OCI-M1 (cell line): Measurements from ENCODE around the gene PIGV.
"Not testable (repeated sequence)": the region's sequence is repeated elsewhere in the genome, so short reads cannot be mapped to it uniquely, and the experiment has no call there.

Experiments
- DNase-seq: peaks from one replicate; lab custom pipeline; 2025; lab: John Stamatoyannopoulos, UW

Gene PIGV

DNA sequence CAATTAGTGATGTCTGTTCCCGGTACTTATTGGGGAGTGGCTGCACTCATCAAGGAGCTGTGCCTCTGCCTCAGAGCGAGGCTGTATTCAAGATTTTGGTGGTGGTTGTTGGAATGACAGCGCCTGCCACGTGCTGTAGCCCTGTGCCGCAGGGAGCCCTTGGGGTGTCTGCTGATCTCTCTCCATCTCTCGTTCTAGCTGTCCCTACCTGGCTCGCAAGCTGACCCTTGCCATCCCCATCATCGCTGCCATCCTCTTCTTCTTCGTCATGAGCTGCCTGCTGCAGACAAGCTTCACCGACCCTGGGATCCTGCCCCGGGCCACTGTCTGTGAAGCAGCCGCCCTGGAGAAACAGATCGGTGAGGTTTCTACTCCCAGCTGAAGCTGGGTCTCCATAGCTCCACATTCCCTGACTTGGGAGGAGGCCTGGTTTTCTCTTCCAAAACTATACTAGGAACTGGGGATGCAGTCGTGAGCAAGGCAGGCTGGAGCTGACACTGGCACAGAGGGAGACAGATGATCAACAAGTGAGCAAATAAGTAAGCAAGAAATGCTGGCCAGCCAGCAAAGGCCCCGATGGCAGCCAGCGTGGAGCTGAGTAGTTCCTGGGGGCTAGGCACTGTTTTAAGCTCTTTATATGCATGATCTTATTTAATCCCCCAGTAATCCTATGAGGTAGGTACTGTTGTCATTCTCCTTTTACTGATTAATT lies 44.7 kb downstream of the PIGV start:
- DNase-seq = no peak

GRCh38 chr1:26833432-26834405 lies 46.0 kb downstream of the PIGV start:
- DNase-seq = no peak

DNA sequence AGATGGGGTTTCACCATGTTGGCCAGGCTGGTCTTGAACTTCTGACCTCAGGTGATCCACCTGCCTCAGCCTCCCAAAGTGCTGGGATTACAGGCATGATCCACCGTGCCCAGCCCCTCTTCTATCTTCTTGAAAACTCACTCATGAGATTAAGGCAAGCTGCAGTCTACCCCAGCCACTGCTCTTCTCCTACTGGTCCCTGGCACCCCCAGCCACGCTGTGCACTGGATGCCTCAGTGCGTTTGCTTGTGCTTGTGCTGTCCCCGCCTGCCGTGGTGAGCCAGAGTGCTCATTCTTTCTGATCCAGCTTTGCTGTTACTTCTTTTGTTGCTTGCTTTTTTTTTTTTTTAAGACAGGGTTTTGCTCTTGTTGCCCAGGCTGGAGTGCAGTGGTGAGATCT lies 49.9 kb downstream of the PIGV start:
- not testable (repeated sequence) for DNase-seq

DNA sequence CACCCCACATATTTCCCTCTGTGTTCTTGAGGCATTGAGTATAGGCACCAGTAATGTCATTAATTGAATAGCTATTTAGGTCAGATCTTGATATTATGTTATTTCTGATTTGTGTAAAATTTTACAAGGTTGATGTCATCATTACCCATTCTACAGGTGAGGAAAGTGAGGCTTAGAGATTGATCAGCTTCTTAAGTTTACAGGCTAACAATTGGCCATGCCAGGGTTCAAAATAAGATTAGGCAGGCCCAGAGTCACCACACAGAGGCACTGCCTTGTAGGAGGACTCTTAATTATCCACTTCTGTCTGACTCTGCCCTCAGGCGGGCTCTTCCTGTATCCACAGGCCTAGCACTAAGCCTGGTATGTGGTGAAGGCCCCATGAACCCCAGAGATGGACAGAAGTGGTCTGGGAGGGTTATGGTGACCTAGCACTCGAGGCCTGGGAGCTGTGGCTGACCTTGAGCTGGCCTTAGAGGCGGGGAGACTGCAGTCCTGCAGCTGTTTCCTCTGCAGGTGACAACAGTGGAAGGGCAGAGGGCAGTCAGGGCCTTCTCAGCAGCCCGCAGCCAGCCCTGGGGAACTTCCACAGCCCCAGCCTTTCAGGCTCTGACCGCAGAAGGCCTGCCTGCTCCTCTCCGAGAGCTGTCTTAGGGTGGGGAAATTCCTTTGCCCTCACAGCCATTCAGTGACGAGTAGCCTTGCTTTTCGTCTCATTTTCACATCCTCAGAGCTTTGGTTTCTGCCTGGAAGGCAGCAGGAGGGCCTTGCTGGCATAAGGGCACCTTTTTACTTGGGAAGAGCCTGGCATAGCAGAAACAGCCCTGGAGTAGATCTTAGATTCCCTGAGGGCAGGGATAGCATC lies 51.0 kb downstream of the PIGV start:
- DNase-seq = no peak

- DNase-seq = no peak
These were observed 51.6 kb downstream of the PIGV start for GRCh38 chr1:26839339-26839722.

- no peak for DNase-seq
These were observed 52.0 kb downstream of the PIGV start for GRCh38 chr1:26839779-26840178.

- DNase-seq = no peak
These were observed 56.9 kb downstream of the PIGV start for GRCh38 chr1:26844424-26845196.

DNA sequence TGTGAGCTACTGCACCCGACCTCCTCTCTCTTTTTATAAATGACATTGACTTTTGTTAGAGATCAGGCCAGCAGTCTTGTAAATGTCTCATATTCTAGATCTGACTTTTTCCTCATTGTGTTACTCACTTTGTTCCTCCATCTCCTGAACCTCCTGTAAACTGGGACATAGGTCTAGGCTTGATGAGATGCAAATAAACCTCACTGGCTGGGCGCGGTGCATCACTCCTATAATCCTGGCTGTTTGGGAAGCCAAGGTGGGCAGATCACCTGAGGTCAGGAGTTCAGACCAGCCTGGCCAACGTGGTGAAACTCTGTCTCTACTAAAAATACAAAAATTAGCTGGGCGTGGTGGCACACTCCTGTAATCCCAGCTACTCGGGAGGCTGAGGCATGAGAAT lies 60.1 kb downstream of the PIGV start:
- DNase-seq = not testable (repeated sequence)
